ENCODE data around the gene LIMS1.
"Not testable (repeated sequence)": the region's sequence is repeated elsewhere in the genome, so short reads cannot be mapped to it uniquely, and the experiment has no call there.

The LIMS1 gene

GRCh38 chr2:108657517-108657916 lies 123.2 kb downstream of the LIMS1 start:
- not testable (repeated sequence) for H3K9me3 ChIP-seq (replicated peaks; ENCODE audit: low read length); H3K27me3 ChIP-seq (ENCODE audit: control insufficient read depth, insufficient read depth, low read length); H3K36me3 ChIP-seq (ENCODE audit: insufficient read depth, low read length); H3K9ac ChIP-seq (ENCODE audit: low read depth, low read length)
- peaks cover 26% of the 10 kb centered on the region for H3K4me1 ChIP-seq (ENCODE audit: control insufficient read depth, insufficient read depth, low read length)
- H3K4me2 ChIP-seq (ENCODE audit: low read length): peak overlapping the region; percentile 60
- peak overlapping the region; percentile 34 for H3K4me3 ChIP-seq (ENCODE audit: low read length)

DNA sequence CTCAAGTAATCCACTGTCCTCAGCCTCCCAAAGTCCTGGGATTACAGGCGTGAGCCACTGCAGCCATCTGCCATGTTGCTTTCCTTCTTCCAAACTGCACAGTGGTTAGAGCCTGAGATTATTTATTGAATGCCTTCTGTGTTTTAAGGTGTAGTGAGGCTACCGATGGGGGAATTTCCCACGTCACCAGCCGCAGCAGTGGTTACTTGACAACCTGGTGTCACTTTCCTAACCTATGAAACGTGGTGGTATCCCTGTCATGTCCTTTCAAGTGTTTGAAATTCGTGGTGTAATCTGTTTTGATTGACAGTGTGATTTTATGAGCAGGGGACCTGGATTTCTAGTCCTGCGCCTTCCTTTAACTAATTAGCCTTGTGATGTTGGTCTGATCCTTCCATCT lies 124.3 kb downstream of the LIMS1 start:
- not testable (repeated sequence) for H3K27me3 ChIP-seq (ENCODE audit: control insufficient read depth, insufficient read depth, low read length); H3K4me3 ChIP-seq (ENCODE audit: low read length); H3K36me3 ChIP-seq (ENCODE audit: insufficient read depth, low read length); H3K9me3 ChIP-seq (replicated peaks; ENCODE audit: low read length); H3K4me2 ChIP-seq (ENCODE audit: low read length); H3K9ac ChIP-seq (ENCODE audit: low read depth, low read length)
- H3K4me1 ChIP-seq (ENCODE audit: control insufficient read depth, insufficient read depth, low read length): peaks cover 23% of the 10 kb centered on the region

DNA sequence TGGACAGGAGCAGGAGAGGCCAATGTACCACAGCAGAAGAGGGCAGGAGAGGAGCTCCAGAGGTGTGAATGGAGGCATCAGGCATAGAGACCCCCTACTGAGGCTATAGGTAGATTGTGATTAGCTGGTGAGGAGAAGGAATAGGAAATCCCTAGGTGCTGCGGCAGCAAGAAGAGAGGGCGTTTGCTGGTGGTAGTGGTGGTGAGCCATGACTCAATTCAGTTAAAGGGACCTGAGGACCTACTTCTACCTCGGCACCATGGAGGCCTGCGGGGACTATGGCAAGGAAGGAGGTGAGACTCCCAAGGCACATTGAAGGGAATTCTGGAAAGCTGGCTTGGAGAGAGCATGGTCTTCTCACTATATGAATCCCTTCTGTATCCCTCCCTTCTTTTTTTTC lies 127.2 kb downstream of the LIMS1 start:
- not testable (repeated sequence) for H3K4me3 ChIP-seq (ENCODE audit: low read length); H3K4me2 ChIP-seq (ENCODE audit: low read length); H3K9me3 ChIP-seq (replicated peaks; ENCODE audit: low read length); H3K27me3 ChIP-seq (ENCODE audit: control insufficient read depth, insufficient read depth, low read length)
- Histone ChIP-seq H3K9ac (ENCODE audit: low read depth, low read length) (peak overlapping the region; percentile 32), H3K4me1 (ENCODE audit: control insufficient read depth, insufficient read depth, low read length) (peaks cover 15% of the 10 kb centered on the region), H3K36me3 (ENCODE audit: insufficient read depth, low read length) (peaks cover 11% of the 10 kb centered on the region)

GRCh38 chr2:108662207-108662612 lies 127.9 kb downstream of the LIMS1 start:
- H3K4me3 ChIP-seq (ENCODE audit: low read length); H3K9me3 ChIP-seq (replicated peaks; ENCODE audit: low read length); H3K27me3 ChIP-seq (ENCODE audit: control insufficient read depth, insufficient read depth, low read length): not testable (repeated sequence)
- Histone ChIP-seq H3K4me1 (ENCODE audit: control insufficient read depth, insufficient read depth, low read length) (peaks cover 15% of the 10 kb centered on the region), H3K4me2 (ENCODE audit: low read length) (peak overlapping the region; percentile 53), H3K36me3 (ENCODE audit: insufficient read depth, low read length) (peaks cover 11% of the 10 kb centered on the region), H3K9ac (ENCODE audit: low read depth, low read length) (peak overlapping the region; percentile 32)

GRCh38 chr2:108663346-108663745 lies 129.1 kb downstream of the LIMS1 start:
- not testable (repeated sequence) for H3K27me3 ChIP-seq (ENCODE audit: control insufficient read depth, insufficient read depth, low read length)

DNA sequence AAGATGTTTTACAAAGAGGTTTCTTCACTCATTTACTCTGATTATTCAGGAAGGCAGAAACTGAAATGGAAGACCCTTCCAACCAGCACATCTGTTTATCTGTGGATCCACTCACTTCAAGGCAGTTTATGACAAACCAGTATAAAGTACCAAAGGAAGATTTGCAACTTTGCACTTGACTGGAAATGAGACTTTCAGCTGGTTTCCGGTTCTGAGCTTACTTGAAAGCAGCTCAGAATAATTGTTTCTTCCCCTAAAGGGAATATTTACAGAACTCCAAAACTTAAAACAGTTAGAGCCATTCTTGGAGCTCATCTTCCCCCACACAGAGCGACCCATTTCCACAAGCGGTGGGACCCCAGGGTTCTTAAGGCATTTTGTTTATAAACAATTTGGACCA lies 129.8 kb downstream of the LIMS1 start:
- H3K9me3 ChIP-seq (replicated peaks; ENCODE audit: low read length); H3K27me3 ChIP-seq (ENCODE audit: control insufficient read depth, insufficient read depth, low read length); H3K4me2 ChIP-seq (ENCODE audit: low read length); H3K9ac ChIP-seq (ENCODE audit: low read depth, low read length); H3K4me3 ChIP-seq (ENCODE audit: low read length): not testable (repeated sequence)
- Histone ChIP-seq H3K36me3 (ENCODE audit: insufficient read depth, low read length) (peaks cover 14% of the 10 kb centered on the region), H3K4me1 (ENCODE audit: control insufficient read depth, insufficient read depth, low read length) (peaks cover 15% of the 10 kb centered on the region)

More at GRCh38 chr2:108663346-108663745, 129.1 kb downstream of the LIMS1 start:
- Histone ChIP-seq H3K4me1 (ENCODE audit: control insufficient read depth, insufficient read depth, low read length) (peaks cover 15% of the 10 kb centered on the region), H3K36me3 (ENCODE audit: insufficient read depth, low read length) (peaks cover 14% of the 10 kb centered on the region)
- not testable (repeated sequence) for H3K9me3 ChIP-seq (replicated peaks; ENCODE audit: low read length); H3K9ac ChIP-seq (ENCODE audit: low read depth, low read length); H3K4me2 ChIP-seq (ENCODE audit: low read length); H3K4me3 ChIP-seq (ENCODE audit: low read length)

GRCh38 chr2:108664979-108665378 lies 130.7 kb downstream of the LIMS1 start:
- Histone ChIP-seq H3K4me1 (ENCODE audit: control insufficient read depth, insufficient read depth, low read length) (peaks cover 15% of the 10 kb centered on the region), H3K36me3 (ENCODE audit: insufficient read depth, low read length) (peaks cover 14% of the 10 kb centered on the region)
- not testable (repeated sequence) for H3K27me3 ChIP-seq (ENCODE audit: control insufficient read depth, insufficient read depth, low read length); H3K4me2 ChIP-seq (ENCODE audit: low read length); H3K4me3 ChIP-seq (ENCODE audit: low read length); H3K9ac ChIP-seq (ENCODE audit: low read depth, low read length); H3K9me3 ChIP-seq (replicated peaks; ENCODE audit: low read length)

- H3K4me1 ChIP-seq (ENCODE audit: control insufficient read depth, insufficient read depth, low read length): peaks cover 15% of the 10 kb centered on the region
- not testable (repeated sequence) for H3K27me3 ChIP-seq (ENCODE audit: control insufficient read depth, insufficient read depth, low read length)
Observed at GRCh38 chr2:108665975-108666374, 131.7 kb downstream of the LIMS1 start.

DNA sequence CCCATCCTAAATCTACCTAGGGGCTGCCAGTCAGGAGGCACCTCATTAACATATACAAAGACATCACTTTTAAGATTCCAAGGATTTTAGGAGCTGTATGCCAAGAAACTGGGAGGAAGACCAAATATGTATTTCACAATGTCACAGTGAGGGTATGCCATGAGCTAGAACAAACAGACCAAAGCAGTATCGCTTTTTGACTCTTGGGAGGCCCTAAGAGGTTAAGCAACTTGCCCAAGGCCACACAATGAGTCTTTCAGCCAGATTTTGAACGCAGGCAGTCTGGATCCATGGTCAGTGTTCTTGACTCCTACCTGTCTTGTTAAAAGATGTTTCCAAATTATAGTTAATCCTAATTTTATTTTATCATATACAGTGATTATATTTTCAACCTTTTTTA lies 132.9 kb downstream of the LIMS1 start:
- not testable (repeated sequence) for H3K4me3 ChIP-seq (ENCODE audit: low read length); H3K36me3 ChIP-seq (ENCODE audit: insufficient read depth, low read length); H3K9ac ChIP-seq (ENCODE audit: low read depth, low read length); H3K4me1 ChIP-seq (ENCODE audit: control insufficient read depth, insufficient read depth, low read length); H3K4me2 ChIP-seq (ENCODE audit: low read length); H3K27me3 ChIP-seq (ENCODE audit: control insufficient read depth, insufficient read depth, low read length); H3K9me3 ChIP-seq (replicated peaks; ENCODE audit: low read length)

More at GRCh38 chr2:108665975-108666374, 131.7 kb downstream of the LIMS1 start:
- not testable (repeated sequence) for H3K9me3 ChIP-seq (replicated peaks; ENCODE audit: low read length); H3K9ac ChIP-seq (ENCODE audit: low read depth, low read length); H3K4me2 ChIP-seq (ENCODE audit: low read length); H3K4me3 ChIP-seq (ENCODE audit: low read length)
- H3K36me3 ChIP-seq (ENCODE audit: insufficient read depth, low read length): peaks cover 14% of the 10 kb centered on the region

DNA sequence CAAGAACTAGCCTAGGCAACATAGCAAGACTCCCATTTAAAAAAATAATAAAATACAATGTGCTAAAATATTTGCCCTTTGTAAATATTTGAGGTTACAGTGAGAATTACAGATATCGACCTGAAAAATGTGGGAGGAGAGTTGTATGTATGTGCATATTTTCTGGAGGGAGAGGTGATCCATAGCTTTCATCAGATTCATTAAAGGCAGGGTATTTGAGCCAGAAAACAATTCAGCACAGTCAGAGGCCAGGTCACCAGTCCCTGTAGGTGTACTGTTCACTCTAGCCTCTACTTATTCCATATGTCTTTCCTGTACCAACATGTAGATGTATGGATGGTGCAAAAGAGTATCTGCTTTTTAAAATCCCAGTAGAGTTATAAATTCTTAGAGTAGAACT lies 136.0 kb downstream of the LIMS1 start:
- H3K4me3 ChIP-seq (ENCODE audit: low read length); H3K9me3 ChIP-seq (replicated peaks; ENCODE audit: low read length); H3K36me3 ChIP-seq (ENCODE audit: insufficient read depth, low read length); H3K4me1 ChIP-seq (ENCODE audit: control insufficient read depth, insufficient read depth, low read length); H3K27me3 ChIP-seq (ENCODE audit: control insufficient read depth, insufficient read depth, low read length); H3K9ac ChIP-seq (ENCODE audit: low read depth, low read length); H3K4me2 ChIP-seq (ENCODE audit: low read length): not testable (repeated sequence)

DNA sequence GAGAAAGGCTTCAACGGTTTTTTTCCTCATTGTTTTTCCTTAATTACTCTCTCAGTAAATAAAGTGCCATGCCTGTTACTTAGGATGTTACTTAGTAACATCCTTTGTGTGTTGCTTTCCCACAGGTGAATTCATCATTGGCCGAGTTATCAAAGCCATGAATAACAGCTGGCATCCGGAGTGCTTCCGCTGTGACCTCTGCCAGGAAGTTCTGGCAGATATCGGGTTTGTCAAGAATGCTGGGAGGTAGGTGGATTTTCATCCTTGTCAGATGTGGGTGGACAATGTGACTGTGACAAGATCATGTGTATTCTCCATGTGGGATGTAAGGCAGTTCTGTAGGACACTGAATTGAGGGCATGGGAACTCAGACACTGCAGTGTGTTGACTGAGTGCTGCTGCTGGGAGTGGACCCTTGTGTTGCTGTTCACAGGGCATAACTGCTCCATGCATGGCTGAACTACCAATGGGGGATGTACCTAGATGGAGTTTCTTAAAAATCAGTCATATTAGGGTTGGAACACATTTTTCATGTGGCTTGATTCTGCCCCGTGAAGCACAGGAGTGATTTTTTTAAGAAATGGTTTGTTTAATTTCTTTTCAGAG lies 138.0 kb downstream of the LIMS1 start:
- H3K4me2 ChIP-seq (ENCODE audit: low read length); H3K9me3 ChIP-seq (replicated peaks; ENCODE audit: low read length); H3K27me3 ChIP-seq (ENCODE audit: control insufficient read depth, insufficient read depth, low read length); H3K9ac ChIP-seq (ENCODE audit: low read depth, low read length); H3K4me3 ChIP-seq (ENCODE audit: low read length); H3K4me1 ChIP-seq (ENCODE audit: control insufficient read depth, insufficient read depth, low read length): not testable (repeated sequence)
- peaks cover 18% of the 10 kb centered on the region for H3K36me3 ChIP-seq (ENCODE audit: insufficient read depth, low read length)

DNA sequence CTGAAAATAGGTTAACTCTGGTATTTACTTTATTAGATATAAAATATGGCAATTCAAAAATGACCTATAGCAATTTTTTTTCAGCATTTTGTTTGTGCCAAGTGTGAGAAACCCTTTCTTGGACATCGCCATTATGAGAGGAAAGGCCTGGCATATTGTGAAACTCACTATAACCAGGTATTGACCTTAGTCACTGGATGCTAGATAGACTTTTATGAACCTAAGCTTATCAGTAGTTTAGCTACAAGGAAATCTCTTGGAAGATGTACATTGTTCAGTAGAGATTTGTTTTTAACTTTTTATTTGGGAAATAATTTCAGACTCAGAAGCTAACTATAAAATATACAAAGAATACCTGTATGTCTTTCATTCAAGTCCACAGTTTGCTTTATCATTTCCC lies 142.3 kb downstream of the LIMS1 start:
- peaks cover 11% of the 10 kb centered on the region for H3K4me1 ChIP-seq (ENCODE audit: control insufficient read depth, insufficient read depth, low read length)
- H3K4me2 ChIP-seq (ENCODE audit: low read length); H3K27me3 ChIP-seq (ENCODE audit: control insufficient read depth, insufficient read depth, low read length); H3K9me3 ChIP-seq (replicated peaks; ENCODE audit: low read length); H3K9ac ChIP-seq (ENCODE audit: low read depth, low read length); H3K4me3 ChIP-seq (ENCODE audit: low read length): not testable (repeated sequence)
- H3K36me3 ChIP-seq (ENCODE audit: insufficient read depth, low read length): peaks cover 25% of the 10 kb centered on the region

Data from skeletal muscle satellite cell (primary cell).